ENCODE data around the gene KNTC1. TPM values are rescaled to one million over a fixed set of nuclear protein-coding genes. Genes with fewer than 3 reads are reported as not detected.
"Not testable (repeated sequence)": the region's sequence is repeated elsewhere in the genome, so short reads cannot be mapped to it uniquely, and the experiment has no call there.

Gene KNTC1
- total RNA-seq, 1 donor, result 12.3 TPM

GRCh38 chr12:122643207-122643805 is 116.3 kb downstream of the KNTC1 start:
- no peaks in the 10 kb centered on the region for H3K36me3 ChIP-seq (ENCODE audit: insufficient read depth, low read length)
- no peak for DNase-seq (ENCODE audit: insufficient read length, low spot score, missing footprints)
- H3K79me2 ChIP-seq (ENCODE audit: insufficient read depth, low read length), result no peaks in the 10 kb centered on the region
- H3K4me1 ChIP-seq (ENCODE audit: insufficient read depth, low read length), result peaks cover 6% of the 10 kb centered on the region
- H3K27me3 ChIP-seq (ENCODE audit: insufficient read depth, low read length), result no peaks in the 10 kb centered on the region
- TF ChIP-seq, protein P1, sequence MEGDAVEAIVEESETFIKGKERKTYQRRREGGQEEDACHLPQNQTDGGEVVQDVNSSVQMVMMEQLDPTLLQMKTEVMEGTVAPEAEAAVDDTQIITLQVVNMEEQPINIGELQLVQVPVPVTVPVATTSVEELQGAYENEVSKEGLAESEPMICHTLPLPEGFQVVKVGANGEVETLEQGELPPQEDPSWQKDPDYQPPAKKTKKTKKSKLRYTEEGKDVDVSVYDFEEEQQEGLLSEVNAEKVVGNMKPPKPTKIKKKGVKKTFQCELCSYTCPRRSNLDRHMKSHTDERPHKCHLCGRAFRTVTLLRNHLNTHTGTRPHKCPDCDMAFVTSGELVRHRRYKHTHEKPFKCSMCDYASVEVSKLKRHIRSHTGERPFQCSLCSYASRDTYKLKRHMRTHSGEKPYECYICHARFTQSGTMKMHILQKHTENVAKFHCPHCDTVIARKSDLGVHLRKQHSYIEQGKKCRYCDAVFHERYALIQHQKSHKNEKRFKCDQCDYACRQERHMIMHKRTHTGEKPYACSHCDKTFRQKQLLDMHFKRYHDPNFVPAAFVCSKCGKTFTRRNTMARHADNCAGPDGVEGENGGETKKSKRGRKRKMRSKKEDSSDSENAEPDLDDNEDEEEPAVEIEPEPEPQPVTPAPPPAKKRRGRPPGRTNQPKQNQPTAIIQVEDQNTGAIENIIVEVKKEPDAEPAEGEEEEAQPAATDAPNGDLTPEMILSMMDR (IDR thresholded peaks at IDR 0.05; ENCODE audit: extremely low read depth, low read depth, low read length), result no peak
- H3K9me3 ChIP-seq (ENCODE audit: low read depth, low read length), result no peaks in the 10 kb centered on the region
- no peak overlapping the region for H3K4me3 ChIP-seq (ENCODE audit: insufficient read depth, low read length)
- no peak overlapping the region for H3K4me2 ChIP-seq (ENCODE audit: insufficient read depth, low read length)
- peak overlapping the region; percentile 28 for H2AFZ ChIP-seq (ENCODE audit: low read length)
- H4K20me1 ChIP-seq (ENCODE audit: insufficient read depth, low read length), result no peaks in the 10 kb centered on the region
- H3K27ac ChIP-seq (ENCODE audit: low read depth, low read length), result no peak overlapping the region

- Histone ChIP-seq H3K79me2 (ENCODE audit: insufficient read depth, low read length) (no peaks in the 10 kb centered on the region), H3K27ac (ENCODE audit: low read depth, low read length) (no peak overlapping the region), H3K4me1 (ENCODE audit: insufficient read depth, low read length) (peaks cover 6% of the 10 kb centered on the region), H4K20me1 (ENCODE audit: insufficient read depth, low read length) (no peaks in the 10 kb centered on the region), H3K9me3 (ENCODE audit: low read depth, low read length) (no peaks in the 10 kb centered on the region), H3K4me2 (ENCODE audit: insufficient read depth, low read length) (peak overlapping the region; percentile 28), H3K36me3 (ENCODE audit: insufficient read depth, low read length) (no peaks in the 10 kb centered on the region), H2AFZ (ENCODE audit: low read length) (no peak overlapping the region), H3K4me3 (ENCODE audit: insufficient read depth, low read length) (no peak overlapping the region), H3K27me3 (ENCODE audit: insufficient read depth, low read length) (no peaks in the 10 kb centered on the region)
- peak; percentile 65 for DNase-seq (ENCODE audit: insufficient read length, low spot score, missing footprints)
- TF ChIP-seq, protein P1 (IDR thresholded peaks at IDR 0.05; ENCODE audit: extremely low read depth, low read depth, low read length), result no peak
These were observed 119.6 kb downstream of the KNTC1 start for GRCh38 chr12:122646517-122647217.

DNA sequence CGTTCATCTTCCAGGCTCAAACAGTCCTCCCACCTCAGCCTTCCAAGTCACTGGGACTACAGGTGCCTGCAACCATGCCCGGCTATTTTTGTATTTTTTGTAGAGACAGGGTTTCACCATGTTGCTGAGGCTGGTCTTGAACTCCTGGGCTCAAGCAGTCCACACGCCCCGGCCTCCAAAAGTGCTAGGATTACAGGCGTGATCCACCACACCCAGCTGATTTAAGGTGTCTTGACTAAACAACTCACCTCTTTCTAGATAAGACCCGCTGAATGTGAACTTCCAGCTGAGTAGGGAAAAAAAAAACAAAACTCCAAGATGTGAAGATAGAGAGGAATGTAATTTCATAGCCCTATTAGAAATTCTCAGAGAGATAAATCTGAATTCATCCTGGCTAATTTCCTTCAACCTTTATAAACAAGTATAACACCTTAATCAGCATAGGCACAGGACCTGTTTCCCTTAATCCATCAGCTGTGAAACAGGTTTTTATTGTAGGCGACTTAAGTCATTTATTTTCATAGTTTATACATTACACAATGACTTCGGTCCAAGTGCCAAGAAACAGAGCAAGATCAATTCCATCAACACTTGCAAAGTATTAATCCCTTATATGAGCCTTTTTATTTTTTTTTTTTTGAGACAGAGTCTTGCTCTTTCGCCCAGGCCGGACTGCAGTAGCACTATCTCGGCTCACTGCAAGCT is 124.6 kb downstream of the KNTC1 start:
- Histone ChIP-seq H3K27me3 (ENCODE audit: insufficient read depth, low read length) (no peaks in the 10 kb centered on the region), H3K79me2 (ENCODE audit: insufficient read depth, low read length) (no peaks in the 10 kb centered on the region), H3K4me1 (ENCODE audit: insufficient read depth, low read length) (peaks cover 4% of the 10 kb centered on the region), H3K4me3 (ENCODE audit: insufficient read depth, low read length) (no peak overlapping the region), H2AFZ (ENCODE audit: low read length) (no peak overlapping the region), H3K36me3 (ENCODE audit: insufficient read depth, low read length) (no peaks in the 10 kb centered on the region), H4K20me1 (ENCODE audit: insufficient read depth, low read length) (no peaks in the 10 kb centered on the region), H3K9me3 (ENCODE audit: low read depth, low read length) (no peaks in the 10 kb centered on the region), H3K4me2 (ENCODE audit: insufficient read depth, low read length) (no peak overlapping the region), H3K27ac (ENCODE audit: low read depth, low read length) (no peak overlapping the region)
- no peak for DNase-seq (ENCODE audit: insufficient read length, low spot score, missing footprints)
- TF ChIP-seq, protein P1 (IDR thresholded peaks at IDR 0.05; ENCODE audit: extremely low read depth, low read depth, low read length), result no peak

DNA sequence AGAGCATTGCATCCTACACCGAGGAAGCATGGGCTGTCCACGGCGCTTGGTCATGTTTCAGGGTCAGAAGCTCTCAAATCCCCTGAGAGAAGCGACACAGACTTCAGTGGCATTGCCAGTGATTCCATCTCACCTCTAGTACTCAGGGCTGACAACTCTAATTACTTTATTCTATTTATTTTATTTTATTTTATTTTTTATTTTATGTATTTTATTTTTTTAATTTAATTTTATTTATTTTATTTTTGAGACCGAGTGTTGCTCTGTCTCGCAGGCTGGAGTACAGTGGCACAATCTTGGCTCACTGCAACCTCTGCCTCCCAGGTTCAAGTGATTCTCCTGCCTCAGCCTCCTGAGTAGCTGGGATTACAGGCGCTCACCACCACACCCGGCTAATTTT is 126.2 kb downstream of the KNTC1 start:
- H3K4me1 ChIP-seq (ENCODE audit: insufficient read depth, low read length); H3K9me3 ChIP-seq (ENCODE audit: low read depth, low read length); H3K4me2 ChIP-seq (ENCODE audit: insufficient read depth, low read length); H3K27ac ChIP-seq (ENCODE audit: low read depth, low read length); H3K27me3 ChIP-seq (ENCODE audit: insufficient read depth, low read length); H4K20me1 ChIP-seq (ENCODE audit: insufficient read depth, low read length); H2AFZ ChIP-seq (ENCODE audit: low read length); H3K4me3 ChIP-seq (ENCODE audit: insufficient read depth, low read length); H3K79me2 ChIP-seq (ENCODE audit: insufficient read depth, low read length); H3K36me3 ChIP-seq (ENCODE audit: insufficient read depth, low read length); DNase-seq (ENCODE audit: insufficient read length, low spot score, missing footprints): not testable (repeated sequence)
